ENCODE data around the gene RALGPS2.

Gene RALGPS2

GRCh38 chr1:178919581-178919980 lies 194.5 kb downstream of the RALGPS2 start:
- DNase-seq (no peak), ATAC-seq (no peak)

- ATAC-seq = no peak
- no peak for DNase-seq
Measured at GRCh38 chr1:178921499-178921898, 196.5 kb downstream of the RALGPS2 start.

- DNase-seq (no peak), ATAC-seq (no peak)
Measured at GRCh38 chr1:178923512-178923911, 198.5 kb downstream of the RALGPS2 start.

- no peak for ATAC-seq
- DNase-seq = no peak
Measured at GRCh38 chr1:178926046-178926445, 201.0 kb downstream of the RALGPS2 start.

GRCh38 chr1:178927003-178927402 lies 202.0 kb downstream of the RALGPS2 start:
- DNase-seq (no peak), ATAC-seq (no peak)

GRCh38 chr1:178928041-178928440 lies 203.0 kb downstream of the RALGPS2 start:
- no peak for ATAC-seq

GRCh38 chr1:178928976-178929375 lies 203.9 kb downstream of the RALGPS2 start:
- DNase-seq = no peak
- no peak for ATAC-seq

More at GRCh38 chr1:178928041-178928440, 203.0 kb downstream of the RALGPS2 start:
- no peak for DNase-seq

GRCh38 chr1:178931858-178932551 lies 207.0 kb downstream of the RALGPS2 start:
- no peak for ATAC-seq
- DNase-seq = no peak

GRCh38 chr1:178932552-178932906 lies 207.5 kb downstream of the RALGPS2 start:
- no peak for DNase-seq

GRCh38 chr1:178933105-178933561 lies 208.1 kb downstream of the RALGPS2 start:
- DNase-seq (no peak), ATAC-seq (no peak)

More at GRCh38 chr1:178932552-178932906, 207.5 kb downstream of the RALGPS2 start:
- no peak for ATAC-seq

GRCh38 chr1:178933709-178934490 lies 208.9 kb downstream of the RALGPS2 start:
- ATAC-seq = no peak
- no peak for DNase-seq

GRCh38 chr1:178934546-178934945 lies 209.5 kb downstream of the RALGPS2 start:
- no peak for ATAC-seq

GRCh38 chr1:178935610-178936009 lies 210.6 kb downstream of the RALGPS2 start:
- no peak for ATAC-seq

More at GRCh38 chr1:178934546-178934945, 209.5 kb downstream of the RALGPS2 start:
- no peak for DNase-seq

GRCh38 chr1:178937695-178938094 lies 212.7 kb downstream of the RALGPS2 start:
- ATAC-seq (no peak), DNase-seq (no peak)

More at GRCh38 chr1:178935610-178936009, 210.6 kb downstream of the RALGPS2 start:
- DNase-seq = no peak

- no peak for ATAC-seq
- no peak for DNase-seq
Measured at GRCh38 chr1:178938101-178938958, 213.3 kb downstream of the RALGPS2 start.

- no peak for ATAC-seq
- DNase-seq = no peak
Measured at GRCh38 chr1:178938959-178939317, 213.9 kb downstream of the RALGPS2 start.

GRCh38 chr1:178939338-178940067 lies 214.5 kb downstream of the RALGPS2 start:
- ATAC-seq = no peak

GRCh38 chr1:178940068-178940765 lies 215.2 kb downstream of the RALGPS2 start:
- DNase-seq = no peak
- no peak for ATAC-seq

More at GRCh38 chr1:178939338-178940067, 214.5 kb downstream of the RALGPS2 start:
- DNase-seq = no peak

- ATAC-seq (no peak), DNase-seq (no peak)
Measured at GRCh38 chr1:178941261-178941689, 216.2 kb downstream of the RALGPS2 start.

- ATAC-seq = no peak
- no peak for DNase-seq
Measured at GRCh38 chr1:178941849-178942248, 216.8 kb downstream of the RALGPS2 start.

All from stimulated activated naive CD8-positive, alpha-beta T cell treated with anti-CD3 and anti-CD28 coated beads, Interleukin-15, Interleukin-2, amounts not matched to agents 100 U/mL and 50 U/mL, for 24 hours (primary cell).